ENCODE data around the gene FAM83F. TPM values are rescaled to one million over a fixed set of nuclear protein-coding genes. Genes with fewer than 3 reads are reported as not detected.

The FAM83F gene
- total RNA-seq: 12.8 TPM

GRCh38 chr22:39994566-39995392 lies at the start of gene FAM83F:
Gene FAM83F, plus strand, starts transcription at chr22:39994954. Its CDS starts 89 bp downstream, at chr22:39995043.
- peak in 1 of 2 donors; percentile 5 for TF ChIP-seq POLR2A (IDR thresholded peaks at IDR 0.05)
- TF ChIP-seq POLR2AphosphoS5 (IDR thresholded peaks at IDR 0.05; ENCODE audit: insufficient read depth in 1 of 2, low read depth in 1 of 2): no peak
- no peak for TF ChIP-seq CTCF (IDR thresholded peaks at IDR 0.05)
- Histone ChIP-seq H3K36me3 (no peaks in the 10 kb centered on the region), H3K27me3 (no peaks in the 10 kb centered on the region), H3K4me3 (peak within 1 kb of the TSS; percentile 42 to 51), H3K9me3 (no peaks in the 10 kb centered on the region), H3K4me1 (peaks cover 32% of the 10 kb centered on the region), H3K27ac (peak within 1 kb of the TSS; percentile 85)
- intact Hi-C loops (cut with DNase I): no loop called here
- no peak for DNase-seq (ENCODE audit: extremely low spot score in 2 of 2)

GRCh38 chr22:39946126-39946502 lies 48.6 kb upstream of the FAM83F start:
- H3K27ac ChIP-seq: no peak overlapping the region
- no peak overlapping the region for H3K4me3 ChIP-seq
- TF ChIP-seq CTCF (IDR thresholded peaks at IDR 0.05): no peak
- no peak for TF ChIP-seq POLR2A (IDR thresholded peaks at IDR 0.05)
- TF ChIP-seq POLR2AphosphoS5 (IDR thresholded peaks at IDR 0.05; ENCODE audit: insufficient read depth in 1 of 2, low read depth in 1 of 2): no peak
- no peaks in the 10 kb centered on the region for H3K9me3 ChIP-seq
- intact Hi-C loops (cut with DNase I): no loop called here
- no peaks in the 10 kb centered on the region for H3K36me3 ChIP-seq
- no peaks in the 10 kb centered on the region for H3K27me3 ChIP-seq
- no peak for DNase-seq (ENCODE audit: extremely low spot score in 2 of 2)
- no peaks in the 10 kb centered on the region for H3K4me1 ChIP-seq

- H3K27me3 ChIP-seq: no peaks in the 10 kb centered on the region
- no peaks in the 10 kb centered on the region for H3K36me3 ChIP-seq
- TF ChIP-seq POLR2A (IDR thresholded peaks at IDR 0.05) (no peak), POLR2AphosphoS5 (IDR thresholded peaks at IDR 0.05; ENCODE audit: insufficient read depth in 1 of 2, low read depth in 1 of 2) (no peak), CTCF (IDR thresholded peaks at IDR 0.05) (no peak)
- H3K9me3 ChIP-seq: no peaks in the 10 kb centered on the region
- H3K27ac ChIP-seq: no peak overlapping the region
- DNase-seq (ENCODE audit: extremely low spot score in 2 of 2): no peak
- no peak overlapping the region for H3K4me3 ChIP-seq
- H3K4me1 ChIP-seq: no peaks in the 10 kb centered on the region
- intact Hi-C loops (cut with DNase I): no loop called here
These were observed 48.1 kb upstream of the FAM83F start for GRCh38 chr22:39946503-39947219.

GRCh38 chr22:39947220-39948216 lies 47.2 kb upstream of the FAM83F start:
- no peak for DNase-seq (ENCODE audit: extremely low spot score in 2 of 2)
- H3K9me3 ChIP-seq: no peaks in the 10 kb centered on the region
- no peak overlapping the region for H3K27ac ChIP-seq
- TF ChIP-seq POLR2AphosphoS5 (IDR thresholded peaks at IDR 0.05; ENCODE audit: insufficient read depth in 1 of 2, low read depth in 1 of 2) (no peak), POLR2A (IDR thresholded peaks at IDR 0.05) (no peak), CTCF (IDR thresholded peaks at IDR 0.05) (no peak)
- no peaks in the 10 kb centered on the region for H3K4me1 ChIP-seq
- H3K27me3 ChIP-seq: no peaks in the 10 kb centered on the region
- intact Hi-C loops (cut with DNase I): no loop called here
- H3K36me3 ChIP-seq: no peaks in the 10 kb centered on the region
- H3K4me3 ChIP-seq: no peak overlapping the region

Measured in vagina (tissue), 2 donors.